ENCODE results near the gene CCDC192. TPM values are rescaled to one million over a fixed set of nuclear protein-coding genes. Genes with fewer than 3 reads are reported as not detected.

Gene CCDC192
- total RNA-seq, 1 donor from 2014 or later, result not detected

DNA sequence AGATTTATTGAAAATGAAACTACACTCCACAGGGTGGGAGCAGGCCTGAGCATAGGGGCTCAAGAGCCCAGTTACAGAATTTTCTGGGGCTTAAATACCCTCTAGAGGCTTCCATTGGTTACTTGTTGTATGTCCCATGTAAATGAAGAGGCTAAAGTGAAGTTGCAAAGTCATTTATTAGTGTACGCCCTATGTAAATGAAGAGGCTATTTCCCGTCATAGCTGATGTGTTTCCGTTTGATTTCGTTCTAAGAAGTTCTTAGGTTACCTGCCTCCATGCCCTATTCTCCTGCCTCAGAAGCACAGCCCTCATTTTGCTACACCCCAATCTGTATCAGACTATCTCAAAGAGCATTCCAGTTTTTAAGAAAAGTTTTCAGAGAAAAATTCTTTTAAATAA, 273.3 kb downstream of the CCDC192 start:
- ATAC-seq, result no peak
- intact Hi-C loops (cut with DNase I), result no loop called here
- DNase-seq (ENCODE audit: missing footprints), result no peak

DNA sequence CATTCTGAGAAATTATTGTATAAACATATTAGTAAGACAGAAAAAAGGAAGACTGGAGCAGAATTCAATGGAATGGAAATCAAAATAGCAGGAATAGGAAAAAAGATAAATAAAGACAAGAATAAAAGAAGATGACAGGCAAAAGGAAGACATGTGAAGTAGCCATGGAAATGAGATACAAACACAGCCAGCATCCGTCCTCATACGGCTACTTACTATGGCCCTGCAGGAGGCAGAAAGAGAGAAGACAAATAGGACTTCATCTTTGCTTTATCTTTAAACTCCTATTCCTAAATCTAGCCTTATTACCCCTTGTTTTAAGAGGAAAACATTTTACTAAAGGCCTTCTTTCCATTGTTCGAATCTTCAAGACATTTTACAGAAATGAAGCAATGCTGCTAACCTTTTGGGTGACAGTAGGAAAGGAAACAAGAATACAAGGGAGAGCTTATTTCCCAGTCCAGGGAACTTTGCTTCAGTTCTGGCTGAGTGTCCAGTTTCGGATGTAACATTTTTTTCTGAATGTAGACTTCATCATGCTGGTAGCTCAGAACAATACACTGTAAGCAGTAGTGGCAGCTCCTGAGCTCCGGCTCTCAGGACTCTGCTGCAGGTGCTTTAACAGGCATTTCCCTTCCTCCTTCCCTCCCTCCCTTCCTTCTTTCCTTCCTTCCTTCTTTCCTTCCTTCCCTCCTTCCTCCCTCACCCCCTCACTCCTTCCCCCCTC, 274.0 kb downstream of the CCDC192 start:
- intact Hi-C loops (cut with DNase I), result no loop called here
- ATAC-seq, result no peak
- no peak for DNase-seq (ENCODE audit: missing footprints)

DNA sequence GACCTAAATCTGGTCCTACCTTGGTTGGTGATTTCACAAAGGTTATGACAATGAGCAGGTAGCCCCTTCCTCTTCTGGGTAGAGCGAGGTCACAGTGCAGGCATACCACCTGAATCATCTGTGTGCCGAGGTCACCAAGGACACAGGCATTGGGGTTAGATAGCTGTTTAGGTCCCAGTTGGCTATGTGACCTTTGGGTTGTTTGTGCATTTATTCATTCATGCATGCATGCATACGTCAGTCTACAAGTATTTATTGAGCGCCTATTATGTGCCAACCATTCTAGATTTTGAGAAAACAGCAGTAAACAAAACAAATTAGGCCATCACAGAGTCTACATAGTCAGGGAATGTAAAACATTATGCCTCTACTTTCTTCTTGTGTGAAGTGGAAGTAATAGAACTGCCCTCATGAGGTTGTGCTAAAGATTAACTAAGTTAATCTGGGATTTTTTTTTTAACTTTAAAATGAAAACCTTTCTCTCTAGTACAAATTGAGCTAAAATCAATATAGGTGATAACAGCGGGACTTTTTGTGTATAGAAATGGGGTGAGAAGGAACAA, 275.6 kb downstream of the CCDC192 start:
- no peak for DNase-seq (ENCODE audit: missing footprints)
- no peak for ATAC-seq
- intact Hi-C loops (cut with DNase I), result no loop called here

- intact Hi-C loops (cut with DNase I), result no loop called here
- no peak for ATAC-seq
- no peak for DNase-seq (ENCODE audit: missing footprints)
These were observed 276.3 kb downstream of the CCDC192 start for GRCh38 chr5:127979475-127979874.

DNA sequence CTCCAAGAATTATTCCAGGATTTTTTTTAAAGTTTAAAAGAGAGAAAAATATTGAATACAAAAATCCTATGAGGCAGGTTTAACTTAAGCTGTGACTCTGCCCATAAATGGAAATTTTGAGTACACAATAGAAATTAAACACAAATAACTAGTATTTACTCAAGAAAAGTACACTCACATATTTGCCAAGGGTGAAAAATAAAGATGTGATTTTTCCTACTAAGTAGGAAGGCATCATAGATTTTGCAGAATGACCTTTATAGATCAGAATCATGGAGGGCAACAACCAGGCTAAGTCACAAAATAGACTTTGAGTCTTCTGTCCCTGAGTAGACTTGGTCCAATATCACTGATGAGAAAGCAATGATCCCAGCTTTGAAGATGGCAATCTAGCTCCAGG, 277.7 kb downstream of the CCDC192 start:
- DNase-seq (ENCODE audit: missing footprints) (no peak), ATAC-seq (no peak)
- intact Hi-C loops (cut with DNase I), result no loop called here

GRCh38 chr5:127981498-127981897, 278.3 kb downstream of the CCDC192 start:
- intact Hi-C loops (cut with DNase I), result no loop called here
- no peak for DNase-seq (ENCODE audit: missing footprints)
- ATAC-seq, result no peak

GRCh38 chr5:127985811-127986325, 282.7 kb downstream of the CCDC192 start:
- ATAC-seq (no peak), DNase-seq (ENCODE audit: missing footprints) (peak; percentile 49)
- intact Hi-C loops (cut with DNase I), result no loop called here

DNA sequence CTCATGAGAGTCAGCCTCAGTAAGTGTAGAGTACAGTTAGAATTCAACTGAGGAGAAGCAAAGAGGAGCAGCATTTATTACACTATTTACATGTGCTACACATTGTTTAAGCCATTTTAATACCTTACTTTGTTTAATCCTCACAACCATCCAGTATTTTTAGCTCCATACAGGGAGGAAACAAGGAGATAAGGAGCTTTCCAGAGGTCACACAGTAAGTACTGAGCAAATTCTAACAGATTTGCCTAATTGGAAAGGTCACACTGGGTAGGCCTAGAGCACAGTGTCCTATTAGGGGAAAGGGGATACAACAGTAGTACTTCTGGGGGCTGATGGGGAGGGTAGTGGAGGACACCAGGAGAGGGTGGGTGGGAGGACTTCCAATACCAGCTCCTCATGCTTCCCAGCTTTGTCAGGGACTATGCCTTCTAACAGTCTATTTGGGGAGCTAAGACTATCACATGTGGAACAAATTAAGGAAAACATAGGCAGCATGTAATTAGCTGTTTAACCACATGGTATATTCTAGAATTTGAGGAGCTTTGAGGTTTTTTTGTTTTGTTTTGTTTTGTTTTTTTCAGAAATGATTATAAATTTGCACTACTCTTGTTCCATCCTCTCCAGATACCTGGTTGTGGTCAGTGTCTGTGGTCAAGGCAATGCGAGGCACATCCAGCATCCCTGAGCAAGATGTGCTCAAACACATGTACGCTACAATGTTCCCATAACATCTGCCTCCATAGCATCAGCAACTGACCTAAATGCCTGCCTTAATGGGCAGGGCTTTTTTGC, 284.4 kb downstream of the CCDC192 start:
- ATAC-seq (peak; percentile 37), DNase-seq (ENCODE audit: missing footprints) (no peak)
- intact Hi-C loops (cut with DNase I), result no loop called here

GRCh38 chr5:127988146-127988760, 285.1 kb downstream of the CCDC192 start:
- DNase-seq (ENCODE audit: missing footprints), result no peak
- no peak for ATAC-seq
- intact Hi-C loops (cut with DNase I), result no loop called here

Other genes starting within 250 kb of the CCDC192 start
- 20.3 TPM for gene PRRC1, start 185.8 kb upstream of the CCDC192 start, total RNA-seq
- not detected for gene CTXN3, start 54.3 kb upstream of the CCDC192 start, total RNA-seq